Germinal center (tissue), 1 donor: ENCODE data around the gene FBXO46.
A peak's percentile ranks its signal among the peaks of the same experiment; 100 is the strongest.

ENCODE experiments used
- DNase-seq: peaks from one replicate; pipeline ENCODE4 v3.0.0; 2012; ENCODE audit warnings: mixed read lengths, low spot score

FBXO46 gene

DNA sequence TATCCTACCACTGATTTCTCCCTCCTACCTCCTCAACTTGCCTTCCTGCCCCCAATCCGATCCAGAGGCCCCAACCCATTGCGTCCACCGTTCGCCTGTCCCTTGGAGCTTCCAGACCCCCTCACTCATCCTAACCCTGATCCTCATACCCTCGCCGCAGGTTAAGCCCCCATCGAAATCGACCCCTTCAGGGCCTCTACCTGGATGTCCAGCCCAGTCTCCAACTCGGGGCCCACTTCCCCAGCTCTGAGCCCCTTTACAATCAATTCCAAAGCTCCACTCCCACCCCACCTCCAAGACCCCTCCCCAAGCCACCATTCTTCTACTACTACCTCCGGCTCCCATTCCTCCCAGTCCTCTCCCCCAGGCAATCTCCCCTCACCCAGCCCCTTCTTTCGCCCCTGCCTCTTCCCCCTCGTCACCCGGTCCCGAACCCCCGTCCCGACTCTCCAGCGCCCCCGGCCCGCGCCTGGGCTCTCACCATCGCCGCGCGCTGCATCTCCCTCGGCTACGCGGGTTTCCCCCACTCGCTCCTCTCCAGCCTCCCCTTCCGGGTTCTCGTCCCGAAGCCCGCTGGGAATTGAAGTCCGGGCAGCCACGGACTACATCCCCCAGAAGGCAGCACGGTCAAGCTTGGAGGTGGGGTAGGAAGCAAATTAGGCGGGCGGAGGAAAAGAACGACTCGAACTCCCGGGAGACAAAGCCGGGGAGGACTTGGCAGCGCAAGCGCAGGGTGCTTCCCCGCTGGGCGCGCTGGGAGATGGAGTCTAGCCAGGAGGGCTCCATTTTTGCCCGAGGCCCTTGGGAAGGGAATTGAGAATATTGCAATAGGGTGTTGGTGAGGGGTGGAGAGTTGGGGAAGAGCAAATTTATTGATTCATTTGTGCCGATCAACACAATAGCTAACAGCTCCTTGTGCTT, at the start of gene FBXO46:
TSS of gene FBXO46 (minus strand) at position 529 of the 921 bp plus-strand sequence. CDS start 17,401 bp downstream, outside the sequence.
- DNase-seq: peak; percentile 96

DNA sequence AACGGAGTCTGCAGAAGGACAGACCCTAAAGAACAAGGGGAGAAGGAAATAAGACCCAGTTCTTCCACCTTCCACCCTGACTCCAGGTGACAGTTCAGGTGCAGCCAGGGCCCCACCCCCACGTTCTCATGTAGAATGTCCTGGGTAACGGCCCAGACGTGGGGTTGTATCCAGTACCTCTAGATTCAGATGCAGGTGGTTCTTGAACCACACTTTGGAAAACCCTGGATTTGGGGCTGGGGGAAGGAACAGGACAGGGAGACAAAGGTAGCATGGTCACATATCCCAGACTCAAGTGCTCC, 49.4 kb upstream of the FBXO46 start:
- DNase-seq: no peak

GRCh38 chr19:45779231-45780145, 48.8 kb upstream of the FBXO46 start:
- DNase-seq: peak; percentile 94

GRCh38 chr19:45778010-45778661, 47.4 kb upstream of the FBXO46 start:
- no peak for DNase-seq

- DNase-seq: no peak
These were observed 46.8 kb upstream of the FBXO46 start for GRCh38 chr19:45777395-45777961.

DNA sequence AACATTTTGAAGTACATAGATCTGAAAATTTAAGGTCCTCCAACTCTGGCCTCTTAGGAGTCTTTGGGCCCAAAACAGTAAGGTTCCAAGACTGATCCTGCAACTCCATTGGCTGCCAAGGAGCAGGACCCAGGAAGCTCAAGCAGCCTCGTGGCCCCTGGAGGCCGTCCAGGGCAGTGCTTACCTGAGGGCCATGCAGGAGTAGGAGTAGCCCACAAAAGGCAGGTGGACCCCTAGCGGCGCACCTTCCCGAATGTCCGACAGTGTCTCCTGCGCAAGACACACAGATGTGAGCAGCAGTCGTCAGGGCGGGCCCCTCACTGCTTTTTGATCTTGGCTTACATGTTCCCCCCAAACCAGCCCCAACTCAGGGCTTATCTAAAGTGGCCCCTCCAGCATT, 44.1 kb upstream of the FBXO46 start:
- no peak for DNase-seq

DNA sequence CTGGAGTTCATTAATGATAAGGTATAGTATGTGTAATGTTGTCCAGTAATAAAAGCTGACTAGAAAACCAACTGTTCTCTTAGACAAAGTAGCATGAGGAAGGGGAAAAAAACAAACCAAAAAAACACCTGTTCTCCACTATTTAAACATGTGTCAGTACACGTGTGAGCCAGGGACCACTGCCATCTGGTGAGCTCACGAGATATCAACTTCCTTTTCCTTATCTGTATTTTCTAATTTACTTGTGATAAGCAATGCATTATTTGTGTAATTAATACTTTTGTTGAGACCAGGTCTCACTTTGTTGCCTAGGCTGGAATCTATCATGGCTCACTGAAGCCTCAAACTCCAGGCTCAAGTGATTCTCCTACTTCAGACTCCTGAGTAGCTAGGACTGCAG, 42.7 kb upstream of the FBXO46 start:
- no peak for DNase-seq

DNA sequence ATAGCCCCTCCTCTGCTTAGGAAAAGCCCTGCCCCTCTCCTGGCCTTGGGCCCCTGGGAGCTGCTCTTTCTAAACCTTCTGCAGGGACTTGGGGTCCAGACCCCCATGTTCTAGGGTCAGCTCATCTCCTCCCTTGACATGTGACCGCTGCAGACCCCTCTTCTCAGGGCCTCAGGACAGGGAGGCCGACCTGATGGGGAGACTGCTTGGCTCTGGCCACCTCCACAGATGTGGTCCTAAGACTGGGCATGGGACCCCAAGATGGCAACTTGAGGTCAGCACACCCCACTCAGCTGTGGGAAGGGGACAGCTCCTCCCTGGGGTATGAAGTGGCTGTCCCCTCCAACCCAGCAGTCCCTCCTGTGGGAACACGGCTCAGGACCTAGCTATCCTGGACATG, 42.2 kb upstream of the FBXO46 start:
- DNase-seq: no peak

GRCh38 chr19:45772130-45772840, 41.6 kb upstream of the FBXO46 start:
- no peak for DNase-seq

- DNase-seq: no peak
These were observed 40.7 kb upstream of the FBXO46 start for GRCh38 chr19:45771311-45771933.

GRCh38 chr19:45770192-45771101, 39.8 kb upstream of the FBXO46 start:
- peak; percentile 96 for DNase-seq

DNA sequence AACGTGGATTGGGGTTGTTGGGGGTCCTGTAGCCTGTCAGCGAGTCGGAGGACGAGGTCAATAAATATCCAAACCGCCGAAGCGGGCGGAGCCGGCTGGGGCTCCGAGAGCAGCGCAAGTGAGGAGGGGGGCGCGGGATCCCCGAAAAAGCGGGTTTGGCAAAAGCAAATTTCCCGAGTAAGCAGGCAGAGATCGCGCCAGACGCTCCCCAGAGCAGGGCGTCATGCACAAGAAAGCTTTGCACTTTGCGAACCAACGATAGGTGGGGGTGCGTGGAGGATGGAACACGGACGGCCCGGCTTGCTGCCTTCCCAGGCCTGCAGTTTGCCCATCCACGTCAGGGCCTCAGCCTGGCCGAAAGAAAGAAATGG, 39.1 kb upstream of the FBXO46 start:
- peak; percentile 67 for DNase-seq

GRCh38 chr19:45768984-45769782, 38.5 kb upstream of the FBXO46 start, which contains the start of gene SIX5:
Gene SIX5, minus strand, starts transcription at chr19:45769252. Its CDS starts 408 bp downstream, at chr19:45768844.
- peak; percentile 98 for DNase-seq

GRCh38 chr19:45768655-45768983, 37.9 kb upstream of the FBXO46 start:
- DNase-seq: peak; percentile 57

GRCh38 chr19:45767881-45768654, 37.4 kb upstream of the FBXO46 start:
- no peak for DNase-seq

DNA sequence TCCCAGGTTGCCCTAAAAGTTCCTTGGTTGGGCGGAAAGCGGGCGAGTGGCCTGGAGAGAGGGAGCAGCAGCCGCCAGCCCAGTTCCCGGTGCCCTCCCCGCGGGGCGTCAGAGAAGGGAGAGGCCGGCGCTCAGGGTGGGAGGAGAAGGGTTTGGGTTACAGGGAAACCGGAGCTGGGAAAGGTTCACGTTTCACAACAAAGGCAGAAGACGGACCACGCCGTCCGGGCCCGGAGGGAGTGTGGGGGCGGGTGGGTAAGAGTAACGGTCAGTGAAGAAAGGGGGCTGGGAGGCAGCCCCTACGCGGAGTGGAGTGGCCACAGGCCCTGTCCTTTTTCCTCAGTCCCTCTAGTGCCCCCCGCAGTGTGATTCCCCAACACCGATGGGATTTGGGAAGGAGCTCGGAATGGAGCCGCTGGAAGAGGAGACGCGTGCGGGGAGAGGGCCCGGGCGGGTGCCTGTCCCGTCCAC, 36.7 kb upstream of the FBXO46 start:
- no peak for DNase-seq

- DNase-seq: no peak
These were observed 36.2 kb upstream of the FBXO46 start for GRCh38 chr19:45766869-45767346.

- DNase-seq: no peak
These were observed 35.7 kb upstream of the FBXO46 start for GRCh38 chr19:45766296-45766868.
